ENCODE results near the gene RBM20.
A peak's percentile ranks its signal among the peaks of the same experiment; 100 is the strongest.
"Not testable (repeated sequence)": the region's sequence is repeated elsewhere in the genome, so short reads cannot be mapped to it uniquely, and the experiment has no call there.

Gene RBM20

DNA sequence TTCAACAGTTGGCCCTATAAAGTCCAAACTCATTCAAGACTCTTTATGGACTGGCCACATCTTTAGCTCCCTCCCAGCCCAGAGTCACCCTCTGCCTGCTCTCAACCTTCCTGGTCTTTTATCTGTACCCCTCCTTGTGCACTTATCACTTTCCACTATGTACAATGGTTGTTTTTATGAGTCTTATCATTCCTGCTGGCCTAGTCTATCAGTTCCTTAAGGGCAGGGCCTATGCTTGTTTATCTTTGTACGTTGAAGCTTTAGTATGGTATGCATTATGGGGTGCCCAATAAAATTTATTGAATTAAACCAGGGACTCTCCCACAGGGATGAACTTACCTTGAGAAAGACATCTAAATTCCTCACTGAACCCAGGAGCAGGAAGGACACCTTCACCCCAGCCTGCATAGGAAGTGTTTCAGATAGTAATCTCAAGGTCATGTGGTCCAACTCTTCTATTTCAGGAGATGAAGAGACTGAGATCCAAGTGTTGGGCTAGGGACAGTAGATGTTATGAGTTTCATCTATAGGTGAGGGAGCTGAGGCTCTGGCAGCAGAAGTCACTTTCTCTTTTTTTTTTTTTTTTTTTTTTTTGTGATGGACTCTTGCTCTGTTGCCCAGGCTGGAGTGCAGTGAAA lies 214.3 kb downstream of the RBM20 start:
- no peak for DNase-seq (ENCODE audit: low spot score)

DNA sequence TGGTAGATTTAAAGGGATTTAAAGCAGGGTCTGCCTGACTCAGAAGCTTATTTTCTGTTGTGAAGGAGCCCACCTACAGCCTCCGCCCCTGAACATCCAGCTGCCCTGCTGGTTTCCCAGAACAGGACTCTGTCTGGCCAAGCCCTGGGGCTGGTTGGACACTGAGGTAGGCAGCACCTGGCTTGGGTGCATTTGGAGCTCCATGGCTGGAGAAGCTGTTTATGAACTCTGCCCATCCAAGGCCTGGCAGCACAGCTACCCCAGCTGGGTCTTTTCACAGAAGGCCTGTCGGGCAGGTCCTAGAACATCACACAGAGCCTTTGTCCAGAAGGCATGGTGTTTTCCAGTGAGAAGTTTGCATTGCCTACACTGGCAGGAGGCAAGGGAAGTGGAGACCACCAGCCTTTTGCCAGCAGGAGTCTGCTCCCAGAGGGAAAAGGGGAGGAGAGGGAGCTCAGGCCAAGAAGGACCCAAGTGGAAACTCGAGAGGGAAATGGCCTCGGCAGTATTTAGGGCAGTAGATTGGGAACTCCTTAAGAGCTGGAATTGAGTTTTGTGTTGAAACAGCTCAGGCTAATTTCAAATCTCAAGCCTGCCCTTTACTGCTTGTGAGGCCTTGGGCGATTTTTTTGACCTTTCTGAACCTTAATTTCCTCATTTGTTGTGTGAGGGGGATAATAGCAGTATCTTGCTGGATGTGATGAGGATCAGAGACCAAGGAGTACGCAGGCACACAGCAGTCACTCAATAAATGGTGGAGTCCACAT lies 215.3 kb downstream of the RBM20 start:
- no peak for DNase-seq (ENCODE audit: low spot score)

DNA sequence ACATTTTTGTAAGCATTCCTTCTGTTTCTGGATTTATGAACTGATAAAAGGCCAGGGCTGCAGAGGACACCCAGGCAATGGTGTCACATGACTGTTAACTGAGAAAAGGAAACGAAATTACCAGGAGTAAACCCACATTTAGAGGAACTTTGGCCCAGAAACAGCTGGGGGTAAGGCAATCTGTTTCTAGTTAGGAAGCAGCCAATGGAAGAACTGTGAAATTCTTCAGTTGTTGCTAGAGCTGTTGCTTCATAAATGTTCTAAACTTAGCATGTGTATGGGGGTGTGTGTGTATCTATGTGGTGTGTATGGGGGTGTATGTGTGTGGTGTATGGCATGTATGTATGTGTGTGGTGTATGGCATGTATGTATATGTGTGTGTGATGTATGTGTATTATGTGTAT lies 215.8 kb downstream of the RBM20 start:
- DNase-seq (ENCODE audit: low spot score) = no peak

DNA sequence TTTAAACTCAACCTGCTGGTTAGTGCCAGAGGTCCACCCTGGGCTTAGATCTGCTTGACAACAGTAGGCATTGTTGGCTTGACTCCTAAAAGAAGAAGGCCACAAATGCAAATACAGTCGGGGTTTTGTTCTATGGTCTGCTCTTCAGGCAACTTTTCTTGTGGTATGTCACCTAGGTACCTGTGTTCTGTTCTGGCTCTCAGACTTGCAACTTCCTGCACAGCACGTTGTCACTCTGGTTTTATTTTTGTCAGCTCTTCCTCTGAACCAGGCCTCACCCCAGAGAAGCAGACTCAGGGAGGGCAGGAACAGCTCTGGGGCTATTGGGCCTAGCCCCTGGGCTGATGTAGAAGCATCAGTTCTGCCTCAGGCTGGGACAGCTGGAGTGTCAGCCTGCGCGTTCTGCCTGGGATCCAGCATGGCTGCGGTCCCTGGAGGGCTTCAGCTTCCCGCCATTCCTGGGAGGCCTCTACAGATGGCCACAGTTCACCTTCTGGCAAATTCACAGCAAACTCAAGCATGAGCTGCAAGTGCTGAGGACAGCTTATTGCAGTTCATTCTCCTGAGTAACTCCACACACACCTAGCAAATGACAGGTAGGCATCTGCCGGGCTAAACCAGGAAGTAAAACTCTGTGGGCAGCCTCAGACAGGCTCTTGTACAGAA lies 216.6 kb downstream of the RBM20 start:
- DNase-seq (ENCODE audit: low spot score) = no peak

DNA sequence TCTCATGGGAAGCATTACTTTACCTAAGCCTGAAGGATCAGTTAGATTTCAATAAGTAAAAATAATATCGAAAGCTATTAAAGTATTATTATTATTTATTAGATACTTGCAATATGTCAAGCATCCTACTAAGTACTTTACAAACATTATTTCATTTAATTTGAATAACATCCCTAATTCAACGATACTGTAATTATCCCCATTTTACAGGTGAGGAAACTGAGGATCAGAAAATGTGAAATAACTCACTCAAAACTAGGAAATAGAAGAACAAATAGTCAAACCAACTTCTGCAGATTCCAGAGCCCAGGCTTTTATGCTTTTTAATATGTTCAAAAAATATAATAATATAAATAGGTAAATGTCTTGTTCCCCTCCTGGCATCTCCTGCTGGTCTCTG lies 217.3 kb downstream of the RBM20 start:
- DNase-seq (ENCODE audit: low spot score) = no peak

DNA sequence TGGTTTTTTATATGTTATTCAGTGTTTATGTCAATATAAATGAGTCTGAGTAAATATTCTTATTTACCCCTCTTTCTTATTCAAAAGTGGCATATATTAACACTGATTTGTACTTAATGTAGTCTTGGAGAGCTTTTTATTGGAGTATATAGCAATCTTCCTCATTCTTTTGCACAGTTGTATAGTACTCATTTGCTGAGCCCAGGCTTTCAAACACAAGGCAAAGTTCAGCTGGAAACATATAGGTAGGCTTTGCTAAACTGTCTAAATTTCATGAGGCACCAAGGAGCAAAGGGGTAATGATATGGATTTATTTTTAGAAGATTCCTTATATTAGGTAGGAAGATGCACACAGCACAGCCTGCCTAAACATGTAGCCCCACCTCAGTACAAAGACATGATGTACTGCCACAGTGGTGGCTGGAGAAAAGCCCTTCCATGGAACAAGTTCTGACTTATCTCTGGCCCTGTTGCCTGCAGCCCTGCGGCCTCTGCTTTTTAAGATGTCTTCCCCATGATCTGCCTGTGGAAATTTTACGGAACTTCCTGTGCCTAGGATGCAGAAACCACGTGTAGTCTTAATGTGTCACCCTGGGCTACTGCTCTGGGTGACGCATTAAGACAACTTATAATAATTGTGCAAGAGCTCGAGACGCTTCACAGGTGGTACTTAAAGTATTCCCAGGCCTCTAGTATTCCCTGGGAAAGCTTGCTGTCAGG lies 218.0 kb downstream of the RBM20 start:
- no peak for DNase-seq (ENCODE audit: low spot score)

DNA sequence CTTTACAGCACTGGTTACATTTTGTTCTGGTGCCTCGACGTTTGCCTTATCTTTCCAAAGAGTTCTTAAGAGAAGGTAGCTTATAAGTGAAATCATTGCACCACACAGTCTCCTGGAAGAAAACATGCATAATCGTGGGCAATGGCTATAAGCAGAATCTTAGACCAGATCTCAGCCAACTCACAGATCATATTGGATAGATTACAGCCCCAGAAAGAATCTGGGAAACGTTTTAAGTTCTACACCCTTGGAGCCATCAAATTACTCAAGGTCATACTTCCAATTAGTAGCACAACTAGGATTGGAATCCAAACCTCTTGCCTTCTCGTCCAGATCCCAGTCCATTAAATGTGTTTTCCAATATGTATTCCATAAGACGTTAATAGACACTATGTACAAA lies 218.8 kb downstream of the RBM20 start:
- DNase-seq (ENCODE audit: low spot score) = no peak

DNA sequence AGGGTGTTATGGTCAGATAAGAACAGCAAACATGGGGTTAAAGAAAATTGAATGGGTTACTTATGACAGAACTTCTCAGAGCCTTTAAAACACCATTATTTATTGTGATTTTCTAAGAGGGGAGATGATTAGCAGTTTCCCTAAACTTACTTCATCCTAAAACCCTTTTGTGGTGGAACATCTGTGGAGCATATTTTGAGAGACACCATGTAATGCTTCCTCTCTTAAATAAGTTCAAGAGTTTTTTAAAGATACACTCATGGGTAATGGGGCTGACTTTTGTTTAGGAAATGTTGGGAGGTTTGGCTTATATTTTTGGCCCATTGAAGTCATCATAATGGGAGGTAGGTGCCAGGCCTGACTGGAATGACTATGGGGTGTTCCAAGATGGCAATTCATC lies 219.2 kb downstream of the RBM20 start:
- DNase-seq (ENCODE audit: low spot score) = no peak

DNA sequence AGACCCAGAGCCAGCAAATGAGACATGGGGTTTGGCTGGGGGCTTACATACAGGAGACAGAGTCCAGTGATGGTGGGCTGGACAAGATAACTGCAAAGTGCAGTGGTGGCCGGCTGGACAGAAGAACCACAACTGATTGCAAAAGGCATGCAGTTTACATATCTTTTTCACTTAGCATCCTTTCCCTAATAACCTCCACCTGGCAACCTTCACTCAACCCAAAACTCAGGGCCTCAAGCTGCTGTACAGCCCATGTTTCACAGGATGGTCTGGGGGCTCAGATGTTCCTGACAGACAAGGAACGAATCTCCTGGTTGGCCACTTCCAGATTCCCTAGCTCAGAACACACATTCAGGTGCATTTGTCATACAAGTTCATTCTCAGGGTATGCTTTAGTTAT lies 219.8 kb downstream of the RBM20 start:
- no peak for DNase-seq (ENCODE audit: low spot score)

DNA sequence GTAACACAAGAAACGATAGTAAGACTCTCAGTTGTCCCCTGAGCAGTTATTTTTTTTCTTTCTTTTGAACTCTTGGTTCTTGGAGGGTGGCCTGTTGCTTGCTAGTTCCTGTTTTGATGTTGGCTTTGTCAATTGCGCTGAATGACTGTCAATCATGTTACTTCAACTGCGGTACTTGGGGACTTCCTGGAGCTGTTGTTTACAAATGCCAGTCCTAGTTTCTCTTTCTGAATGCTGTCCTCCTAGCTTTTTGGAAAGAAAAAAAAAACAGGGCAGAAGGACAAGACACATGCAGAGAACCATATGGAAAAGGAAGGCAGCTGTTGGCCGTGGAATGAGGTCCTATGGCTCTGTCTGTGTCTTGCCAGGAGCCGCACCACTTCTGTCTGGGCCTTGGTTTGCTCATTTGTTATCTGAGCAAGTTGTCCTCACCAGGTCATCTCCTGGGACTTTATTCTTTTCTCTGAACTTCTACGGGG lies 220.6 kb downstream of the RBM20 start:
- DNase-seq (ENCODE audit: low spot score) = no peak

DNA sequence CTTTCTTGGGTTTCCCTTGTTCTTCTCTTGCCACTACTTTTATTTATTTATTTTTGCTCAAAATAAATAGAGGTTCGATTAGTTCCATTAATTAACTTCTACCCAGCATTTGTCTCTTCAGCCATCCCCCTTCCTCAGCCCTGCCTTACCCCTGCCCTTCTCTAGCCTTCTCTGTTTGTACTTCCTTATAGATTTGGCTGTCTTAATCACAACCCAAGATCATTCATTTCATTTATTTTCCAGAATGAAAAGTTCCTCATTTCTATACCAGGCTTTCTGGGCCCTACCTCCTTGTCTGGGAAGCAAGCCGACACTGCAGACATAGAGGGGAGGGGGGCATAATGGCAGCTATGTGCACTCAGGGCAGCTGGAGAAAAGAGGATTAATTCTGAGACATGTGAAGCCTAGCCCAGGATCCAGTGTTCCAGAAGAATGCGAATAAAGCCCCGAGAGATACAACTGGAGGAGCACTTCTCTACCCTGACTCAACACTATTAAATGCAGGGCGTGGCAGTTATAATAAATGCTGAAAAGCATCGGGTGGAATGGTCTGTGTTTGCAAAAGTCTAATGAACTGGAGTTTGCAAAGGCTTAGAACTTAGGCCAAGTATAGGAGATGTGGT lies 221.2 kb downstream of the RBM20 start:
- no peak for DNase-seq (ENCODE audit: low spot score)

DNA sequence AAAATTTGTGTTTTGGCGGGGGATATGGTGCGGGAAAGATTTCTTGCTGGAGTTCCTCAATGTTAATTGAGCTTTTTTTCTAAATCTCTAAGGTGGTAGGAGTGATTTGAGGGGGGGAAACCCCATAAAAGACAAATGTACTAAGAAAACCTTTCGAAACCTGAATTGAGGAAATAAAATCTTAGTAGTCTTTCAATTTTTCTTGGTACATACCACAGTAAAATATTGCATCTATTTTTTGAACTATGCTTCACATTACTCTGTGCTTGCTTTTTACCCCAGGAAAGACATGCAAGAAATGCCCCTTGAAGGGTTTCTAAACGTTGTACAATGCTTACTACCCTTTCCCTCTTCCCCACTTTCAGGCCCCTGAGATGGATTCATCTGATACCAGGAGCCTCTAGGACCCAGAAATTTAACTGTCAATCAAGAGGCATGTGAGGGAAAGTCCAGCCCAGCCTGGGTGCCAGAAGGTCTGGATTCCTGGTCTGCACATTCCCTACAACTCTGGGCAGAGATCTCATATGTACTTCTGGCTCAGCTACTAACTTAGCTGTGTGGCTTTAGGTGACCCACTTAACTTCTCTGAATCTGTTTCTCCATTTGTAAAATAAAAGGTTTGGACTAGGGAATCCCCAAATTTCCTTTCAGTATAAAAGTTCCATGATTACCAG lies 221.8 kb downstream of the RBM20 start:
- DNase-seq (ENCODE audit: low spot score) = no peak

DNA sequence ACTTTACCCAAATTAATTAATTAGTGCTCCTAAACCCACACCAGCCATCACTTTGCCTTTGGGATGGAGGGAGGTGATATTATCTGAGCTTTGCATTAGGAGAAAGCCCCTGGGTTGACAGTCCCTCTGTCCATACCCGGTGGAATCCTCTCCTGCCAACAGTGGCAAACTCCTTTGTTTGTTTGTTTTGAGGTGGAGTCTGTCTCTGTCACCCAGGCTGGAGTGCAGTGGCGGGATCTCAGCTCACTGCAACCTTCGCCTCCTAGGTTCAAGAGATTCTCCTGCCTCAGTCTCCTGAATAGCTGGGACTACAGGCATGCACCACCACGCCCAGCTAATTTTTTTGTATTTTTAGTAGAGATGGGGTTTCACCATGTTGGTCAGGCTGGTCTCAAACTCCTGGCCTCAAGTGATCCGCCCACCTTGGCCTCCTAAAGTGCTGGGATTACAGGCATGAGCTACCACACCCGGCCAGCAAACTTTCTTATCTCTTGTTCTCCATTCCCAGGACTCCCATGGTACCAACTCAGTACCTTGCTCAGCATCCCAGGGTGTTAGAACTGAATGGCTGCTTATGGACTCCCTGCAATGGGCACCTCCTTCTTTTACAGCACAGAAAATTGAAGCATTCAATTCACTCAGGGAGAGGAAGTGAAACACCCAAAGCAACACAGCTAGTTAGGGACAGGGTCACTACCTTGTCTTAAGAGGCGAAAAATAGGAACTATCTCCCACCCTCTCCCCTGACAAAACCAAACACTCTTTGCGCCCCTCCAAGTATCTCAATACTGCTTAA lies 223.1 kb downstream of the RBM20 start:
- not testable (repeated sequence) for DNase-seq (ENCODE audit: low spot score)

DNA sequence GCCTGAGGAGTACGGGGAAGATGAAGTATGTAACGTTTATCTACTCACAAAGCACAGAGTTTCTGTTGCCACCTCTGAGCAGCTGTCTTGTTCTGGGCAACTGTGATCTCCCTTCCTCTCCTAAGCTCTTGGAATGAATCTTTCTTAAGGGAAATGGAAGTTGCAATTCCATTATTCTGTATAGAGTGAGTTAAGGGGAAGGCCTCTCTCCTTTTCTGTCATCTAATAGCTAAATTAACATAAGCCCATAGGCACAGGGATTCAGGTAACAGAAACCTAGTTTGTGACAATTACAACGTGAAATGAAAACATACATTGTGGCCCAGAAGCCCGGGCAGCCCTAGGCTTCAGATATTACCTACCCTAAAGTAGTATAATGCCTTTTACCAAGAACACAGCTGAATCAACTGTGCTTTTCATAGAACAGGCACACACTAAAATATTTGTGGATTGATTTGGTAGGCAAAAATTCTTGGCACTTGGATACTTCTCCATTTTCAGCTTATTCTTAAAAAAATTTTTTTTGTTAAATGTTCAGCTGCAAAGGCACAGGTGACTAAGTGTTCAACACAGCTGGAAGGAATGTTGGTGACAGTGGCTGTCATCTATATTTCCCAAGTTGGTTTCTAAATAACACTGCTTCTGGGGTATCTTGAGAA lies 223.8 kb downstream of the RBM20 start:
- no peak for DNase-seq (ENCODE audit: low spot score)

DNA sequence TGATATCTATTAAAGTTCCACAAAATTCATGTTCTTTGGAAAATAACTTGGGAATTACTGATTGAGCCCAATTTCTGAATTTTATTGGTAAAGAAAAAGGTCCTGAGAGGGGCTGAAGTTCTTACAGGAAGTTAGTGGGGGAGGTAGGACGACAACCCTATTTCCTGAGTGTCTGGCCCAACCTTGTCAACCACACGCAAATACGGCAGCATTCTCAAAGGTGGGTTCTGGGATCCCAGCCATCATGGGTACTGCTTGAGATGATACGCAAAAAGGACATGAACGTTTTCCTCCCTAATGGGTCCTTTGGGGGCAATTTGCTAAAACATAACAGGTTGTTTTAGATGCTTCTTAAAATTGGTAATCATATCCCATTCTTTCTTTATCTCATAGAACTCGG lies 224.8 kb downstream of the RBM20 start:
- DNase-seq (ENCODE audit: low spot score) = no peak

DNA sequence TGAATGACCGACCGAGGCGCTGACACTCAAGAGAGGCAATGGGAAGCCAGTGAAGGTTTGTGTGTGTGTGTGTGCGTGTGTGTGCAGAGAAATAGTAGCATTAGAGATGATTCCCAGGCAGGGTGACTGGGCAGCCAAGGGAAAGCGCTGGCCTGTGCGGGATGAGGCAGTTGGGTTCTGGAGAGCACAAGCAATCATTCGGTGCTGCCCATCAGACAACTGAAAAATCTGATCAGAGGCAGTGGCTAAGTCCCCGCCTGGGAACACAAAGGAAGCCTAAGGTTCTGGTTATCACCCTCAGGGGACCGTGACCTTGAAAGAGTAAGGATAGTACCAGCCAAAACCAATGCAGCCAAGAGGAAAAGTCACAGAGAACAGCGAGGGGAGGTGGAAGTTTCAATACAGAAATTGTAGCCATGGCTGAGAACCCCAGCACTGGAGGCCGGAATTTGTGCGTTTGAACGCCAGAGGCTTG lies 226.7 kb downstream of the RBM20 start:
- DNase-seq (ENCODE audit: low spot score) = no peak

DNA sequence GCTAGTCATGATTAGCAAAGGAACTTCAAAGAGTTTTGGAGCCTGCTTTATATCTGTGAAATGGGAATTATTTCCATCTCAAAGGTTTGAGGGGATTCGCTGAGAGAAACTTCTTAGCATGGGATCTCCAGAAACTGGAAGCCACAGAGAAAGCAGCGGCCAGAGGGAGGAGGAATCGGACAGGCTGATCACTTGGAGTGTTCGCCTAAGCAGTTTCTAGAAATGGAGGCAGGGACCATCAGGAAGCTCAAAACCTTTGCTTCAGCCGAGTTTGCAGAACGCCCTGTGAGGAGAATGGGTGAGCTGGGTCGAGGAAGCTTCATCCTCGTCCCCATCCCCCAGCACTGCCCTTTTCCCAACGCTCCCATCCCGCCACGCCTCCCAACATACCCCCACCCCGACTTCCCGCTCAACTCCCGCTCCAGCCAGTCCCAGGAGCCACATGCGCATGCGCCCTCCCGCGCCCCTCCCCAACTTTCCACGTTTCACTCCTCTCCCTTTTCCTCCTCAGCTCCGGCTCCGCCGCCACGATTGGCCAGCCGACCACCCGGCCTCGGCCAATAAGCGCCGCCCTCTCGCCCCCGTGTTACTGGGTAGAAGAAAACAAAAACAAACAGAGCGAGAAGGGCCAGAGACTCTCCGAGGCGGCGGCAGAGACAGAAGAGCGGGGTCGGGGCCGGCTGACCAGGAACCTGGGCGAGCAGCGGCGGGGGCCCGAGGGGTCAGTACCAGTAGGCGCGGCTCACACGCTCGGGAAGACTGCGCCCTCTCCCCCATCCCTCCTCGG lies 227.4 kb downstream of the RBM20 start, which contains the start of gene PDCD4:
TSS of gene PDCD4 (plus strand) at position 631 of the 787 bp plus-strand sequence. CDS start 4,100 bp downstream, outside the sequence.
- DNase-seq (ENCODE audit: low spot score) = peak; percentile 96

DNA sequence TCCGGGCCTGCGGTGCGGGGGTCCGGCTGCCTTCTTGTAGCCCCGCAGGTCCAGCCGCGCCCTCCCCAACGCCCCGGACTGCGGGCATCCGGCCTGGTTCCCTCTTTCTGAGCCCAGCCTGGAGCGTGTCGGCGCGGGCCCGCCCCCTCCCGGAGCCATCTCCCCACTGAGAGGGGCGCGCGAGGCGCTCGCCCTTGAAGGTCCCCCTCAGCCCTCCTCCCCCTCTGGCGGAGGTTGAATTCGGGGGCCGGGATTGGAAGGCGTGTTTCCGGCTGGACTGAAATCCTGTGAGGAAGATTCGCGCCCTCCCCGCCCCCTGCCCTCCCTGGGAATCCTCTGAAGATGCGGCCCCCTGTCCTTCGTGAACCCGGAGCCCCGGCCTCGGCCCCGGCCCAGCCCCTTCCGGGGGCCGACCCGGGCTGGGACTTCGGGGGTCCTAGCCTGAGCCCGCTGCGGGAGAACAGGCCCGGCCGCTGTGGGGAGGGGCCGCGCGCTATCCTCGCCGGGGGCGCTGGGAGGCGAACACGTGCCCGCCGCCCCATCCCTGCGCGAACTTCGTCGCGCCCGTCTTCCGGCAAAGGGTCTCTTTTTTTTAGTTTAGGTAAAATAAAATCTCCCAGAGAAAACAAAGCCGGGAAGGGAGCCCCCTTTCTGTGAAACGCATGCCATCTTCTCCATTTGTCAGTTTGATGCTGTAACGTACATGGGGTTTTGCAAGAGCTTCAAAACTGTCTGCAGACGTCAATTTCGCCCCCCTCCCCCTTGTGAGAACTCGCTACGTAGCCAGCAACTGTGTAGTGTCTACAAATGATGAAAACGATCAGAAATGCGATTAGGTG lies 228.2 kb downstream of the RBM20 start:
- peak; percentile 89 for DNase-seq (ENCODE audit: low spot score)

Data from RKO (cell line).